Stimulated activated CD4-positive, alpha-beta T cell treated with anti-CD3 and anti-CD28 coated beads, Interleukin-4, amount 100 ng/mL, for 48 hours (primary cell): ENCODE results near the gene DMD.
"Not testable (repeated sequence)": the region's sequence is repeated elsewhere in the genome, so short reads cannot be mapped to it uniquely, and the experiment has no call there.

ENCODE experiments used
- DNase-seq, 2 donors: peaks; one replicate each; pipeline ENCODE4 v3.0.0-alpha.2; 2020; ENCODE audit warnings: low read depth in 2 of 2

The DMD gene

DNA sequence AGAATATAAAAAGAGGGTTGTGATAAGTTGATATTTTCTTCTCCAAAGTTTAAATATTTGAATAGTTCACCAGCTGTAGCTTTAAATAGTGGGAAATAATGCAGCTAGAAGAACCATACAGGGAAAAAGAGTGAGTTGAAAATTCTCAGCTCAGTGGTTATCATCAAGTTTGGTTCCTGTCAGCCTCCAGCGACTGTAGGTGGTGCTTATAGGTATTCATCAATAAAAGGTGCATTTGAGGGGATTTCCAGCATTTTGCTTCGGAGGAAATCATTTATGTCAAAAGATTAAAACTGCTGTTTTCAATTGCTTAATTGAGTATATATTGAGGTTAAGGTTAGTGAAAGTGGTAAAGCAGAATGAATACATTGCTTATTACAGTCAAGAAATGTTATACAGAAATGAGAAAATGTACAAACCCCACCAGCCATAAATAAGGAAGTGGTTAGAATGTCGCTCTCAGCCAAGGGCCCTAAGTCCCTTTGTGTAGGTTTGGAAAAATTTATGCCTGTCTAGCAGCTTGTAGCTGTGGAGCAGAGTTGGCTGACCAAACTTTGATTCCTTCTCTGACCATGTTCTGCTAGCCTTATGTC, 1606.6 kb downstream of the DMD start:
- DNase-seq = no peak

DNA sequence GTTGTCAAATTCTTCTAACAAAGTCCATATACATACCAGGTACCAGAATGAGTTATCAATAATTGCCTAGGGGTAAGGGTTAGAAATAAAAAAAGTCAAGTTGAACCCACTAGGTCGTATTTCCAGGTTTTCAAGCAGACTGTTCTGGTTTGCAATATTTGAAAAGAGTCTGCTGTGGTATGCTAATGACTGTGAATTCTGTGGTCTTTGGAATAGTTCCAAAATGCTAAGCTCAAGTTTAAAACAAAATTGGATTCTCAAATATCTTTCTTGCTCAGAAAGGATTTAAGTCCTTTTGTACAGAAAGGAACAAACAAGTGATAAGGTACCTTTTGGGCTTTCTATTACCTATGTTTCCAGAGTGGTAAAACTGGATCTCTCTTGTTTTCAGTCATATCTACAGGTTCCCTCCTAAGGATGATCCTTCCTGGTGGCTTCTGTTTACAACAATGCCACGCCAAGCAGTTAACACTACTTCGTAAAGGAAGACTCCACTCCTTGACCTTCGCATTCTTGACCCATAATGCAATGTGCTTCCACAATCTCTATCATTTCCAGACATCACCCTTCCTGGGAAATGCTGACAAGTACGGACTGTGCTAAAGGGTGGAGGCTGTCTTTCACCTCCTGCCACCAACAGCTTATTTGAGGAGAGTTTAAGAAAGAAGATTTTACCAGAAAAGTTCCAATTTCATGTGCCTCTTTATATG, 1607.8 kb downstream of the DMD start:
- DNase-seq = no peak

DNA sequence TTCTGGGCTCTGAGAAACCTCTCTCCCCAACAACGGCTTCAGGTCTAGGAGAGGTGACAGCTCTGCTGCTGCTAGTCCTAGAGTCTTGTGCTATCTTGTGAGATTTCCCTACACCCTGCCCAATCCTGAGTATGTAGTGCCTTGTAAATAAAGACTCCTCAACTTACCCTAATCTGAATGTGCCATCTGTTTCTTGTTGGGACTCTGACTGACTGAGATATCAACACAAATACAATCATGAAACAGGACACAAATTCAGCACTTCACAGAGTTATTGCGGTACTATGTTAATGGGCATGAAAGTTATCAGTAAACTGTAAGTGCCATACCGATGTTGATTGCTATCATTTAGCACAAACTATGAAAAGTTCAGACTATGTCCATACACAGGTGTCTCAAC, 1610.5 kb downstream of the DMD start:
- DNase-seq = no peak

DNA sequence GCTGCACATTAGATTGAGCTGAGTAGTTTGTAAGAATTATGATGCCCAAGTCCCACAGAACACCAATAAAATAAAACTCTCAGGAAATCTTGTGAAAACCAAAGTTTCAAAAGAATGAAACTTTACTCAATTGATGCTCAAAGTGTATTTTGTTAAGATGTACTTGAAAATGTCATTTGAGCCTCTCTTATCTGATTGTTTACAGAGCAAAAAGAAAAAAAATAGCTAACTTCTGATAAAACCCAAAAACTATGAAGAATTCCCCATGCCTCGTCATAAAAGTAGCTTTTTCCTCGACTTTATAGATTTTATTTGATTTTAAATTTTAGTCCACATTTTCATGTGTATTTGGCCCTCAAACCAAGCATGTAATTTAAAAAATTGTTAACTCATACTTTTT, 1618.0 kb downstream of the DMD start:
- DNase-seq = no peak

DNA sequence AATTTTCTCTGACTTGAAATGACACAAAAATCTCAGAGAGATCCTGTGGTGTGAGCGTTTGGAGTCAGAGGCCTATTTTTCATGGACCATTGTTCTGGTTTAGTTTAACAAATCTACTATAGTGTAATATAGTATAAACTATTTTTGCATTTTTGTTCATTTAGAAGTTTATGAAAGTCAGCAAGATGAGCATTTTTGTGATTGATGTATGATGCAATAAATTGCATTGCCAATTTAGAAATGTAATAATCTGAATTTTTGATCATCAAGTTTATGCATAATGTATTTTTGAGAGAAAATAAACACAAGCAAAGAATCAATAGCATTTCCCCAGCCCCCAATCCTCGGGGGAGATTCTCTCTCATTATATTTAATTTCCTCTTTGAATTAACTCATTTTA, 1620.0 kb downstream of the DMD start:
- DNase-seq = no peak

DNA sequence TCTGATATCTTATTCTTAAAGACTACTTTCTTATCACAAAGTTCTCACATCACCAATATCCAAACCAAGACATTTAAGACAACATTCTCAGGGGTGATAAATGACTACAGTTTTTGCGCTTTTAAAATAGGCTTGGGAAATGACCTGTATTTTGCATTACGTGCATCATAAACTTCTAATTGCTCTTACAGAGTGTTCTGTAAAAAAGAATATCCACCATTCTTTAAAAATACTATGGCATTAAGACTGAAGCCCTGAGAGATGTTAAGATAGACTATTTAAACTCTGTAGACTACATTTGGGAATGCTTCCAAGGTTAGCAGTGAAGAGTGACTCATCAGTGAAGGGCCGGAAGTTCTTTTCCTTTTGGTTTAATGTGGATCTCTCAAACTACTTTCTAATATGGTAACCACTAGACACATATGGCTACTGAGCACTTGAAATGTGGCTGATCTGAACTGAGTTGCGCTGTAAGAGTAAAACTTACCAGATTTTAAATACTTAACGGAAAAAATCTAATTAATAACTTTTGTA, 1620.7 kb downstream of the DMD start:
- DNase-seq = no peak

DNA sequence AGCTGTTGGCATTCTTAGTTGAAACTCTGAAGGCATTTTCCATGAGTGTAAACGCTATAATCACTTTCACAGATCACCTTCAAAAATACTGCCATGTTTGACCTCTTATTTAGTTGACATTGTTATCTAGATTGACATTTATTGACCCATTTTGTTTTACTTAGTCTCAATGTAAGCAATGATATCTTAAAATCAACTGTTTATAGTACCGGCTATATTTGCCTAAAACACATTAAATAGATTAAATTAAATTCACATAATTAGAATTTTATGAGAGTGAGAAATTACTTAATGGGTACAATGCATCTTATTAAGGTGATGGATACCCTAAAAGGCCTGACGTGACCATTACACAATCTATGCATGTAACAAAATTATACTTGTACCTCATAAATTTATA, 1621.8 kb downstream of the DMD start:
- DNase-seq = no peak

DNA sequence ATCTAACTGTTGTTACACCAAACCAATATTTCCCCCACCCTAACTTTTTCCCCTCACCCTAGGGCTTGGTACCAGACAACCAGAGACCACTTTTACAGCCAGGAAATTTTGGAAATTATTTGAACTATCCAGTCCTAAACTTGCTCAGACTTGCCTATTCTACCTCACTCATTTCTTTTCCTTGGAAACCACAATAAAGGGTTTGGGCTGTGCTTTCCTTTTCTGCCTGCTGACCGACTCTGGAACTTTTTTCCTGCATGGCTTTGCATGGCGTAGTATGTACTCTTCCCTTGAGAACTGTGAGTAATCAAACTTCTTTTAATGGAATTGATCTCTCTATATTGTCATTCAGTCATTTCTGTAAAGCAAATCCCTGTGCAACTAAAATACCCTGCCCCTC, 1623.0 kb downstream of the DMD start:
- DNase-seq = no peak

DNA sequence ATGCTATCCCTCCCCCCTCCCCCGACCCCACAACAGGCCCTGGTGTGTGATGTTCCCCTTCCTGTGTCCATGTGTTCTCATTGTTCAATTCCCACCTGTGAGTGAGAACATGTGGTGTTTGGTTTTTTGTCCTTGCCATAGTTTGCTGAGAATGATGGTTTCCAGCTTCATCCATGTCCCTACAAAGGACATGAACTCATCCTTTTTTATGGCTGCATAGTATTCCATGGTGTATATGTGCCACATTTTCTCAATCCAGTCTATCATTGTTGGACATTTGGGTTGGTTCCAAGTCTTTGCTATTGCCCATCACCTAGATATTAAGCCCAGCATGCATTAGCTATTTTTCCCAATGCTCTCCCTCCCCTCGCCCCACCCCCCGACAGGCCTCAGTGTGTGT, 1627.5 kb downstream of the DMD start:
- not testable (repeated sequence) for DNase-seq

DNA sequence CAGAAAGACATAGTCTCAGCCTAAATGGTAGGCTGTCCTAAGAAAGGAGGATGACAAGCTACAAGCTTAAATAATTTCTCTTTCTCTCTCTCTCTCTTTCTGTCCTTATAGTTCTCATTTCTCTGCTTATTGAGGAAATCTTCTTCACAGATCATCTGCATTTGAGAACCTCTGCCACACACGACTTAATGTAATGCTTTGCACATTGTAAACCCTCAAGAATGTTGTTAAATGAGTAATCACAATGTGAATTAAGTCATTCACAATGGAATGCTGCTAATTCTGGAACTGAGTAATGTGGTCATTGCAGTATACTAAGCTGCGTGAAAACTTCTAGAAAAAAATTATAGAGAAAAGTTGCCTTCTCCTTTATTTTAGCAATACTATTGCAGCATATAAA, 1630.6 kb downstream of the DMD start:
- DNase-seq = no peak

DNA sequence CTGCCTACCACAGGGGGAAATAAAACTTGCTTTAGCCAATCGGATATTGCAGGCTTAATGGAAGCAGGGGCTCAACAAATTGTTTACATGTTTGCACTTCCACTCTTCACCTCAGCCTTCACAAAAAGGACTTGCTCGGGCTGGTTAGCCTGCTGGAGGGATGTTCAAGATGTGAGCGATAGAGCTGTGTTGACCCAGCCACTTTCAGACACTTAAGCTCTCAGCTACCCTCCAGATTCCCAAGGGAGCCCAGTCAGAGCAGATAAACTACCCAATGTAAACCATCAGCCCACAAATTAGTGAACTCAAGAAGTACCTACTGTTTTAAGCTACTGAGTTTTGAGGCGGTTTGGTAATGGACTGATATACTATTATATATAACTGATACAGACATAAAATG, 1631.1 kb downstream of the DMD start:
- DNase-seq = no peak

DNA sequence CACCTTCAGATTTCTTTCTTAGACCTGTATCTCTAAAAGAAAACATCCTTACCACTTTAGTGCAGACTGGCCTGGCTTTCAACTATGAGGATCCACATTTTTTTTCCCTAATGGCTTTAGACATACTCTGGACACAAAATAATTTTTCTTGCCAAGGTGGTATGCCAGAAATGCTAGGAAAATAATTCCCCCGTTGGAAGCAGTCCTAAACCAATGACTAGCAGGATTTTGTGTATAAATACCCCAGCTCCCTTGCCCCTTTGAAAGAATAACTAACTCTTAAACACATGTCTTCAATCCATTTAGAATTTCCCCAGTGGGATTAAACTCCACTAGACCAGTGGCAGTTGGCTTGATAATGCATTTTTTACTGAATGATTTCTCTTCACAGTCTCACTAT, 1639.0 kb downstream of the DMD start:
- no peak for DNase-seq

DNA sequence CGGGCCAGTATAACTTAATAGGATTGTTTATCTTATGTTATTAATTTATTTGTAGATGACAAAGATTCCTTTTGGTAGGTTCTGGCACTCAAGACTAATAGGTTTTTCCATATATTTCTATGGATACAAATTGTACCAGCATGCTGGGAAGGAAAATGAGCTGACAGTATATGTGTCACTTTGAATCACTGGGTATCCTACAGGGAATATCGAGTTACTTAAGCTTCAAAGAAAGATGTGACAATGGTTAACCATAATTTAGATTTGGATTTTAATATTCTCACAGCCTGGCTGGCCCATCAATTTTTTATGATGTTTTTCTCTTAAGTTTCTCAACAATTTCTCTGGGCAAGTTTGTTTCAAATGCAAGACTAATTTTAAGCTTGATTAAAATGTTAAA, 1640.7 kb downstream of the DMD start:
- no peak for DNase-seq

DNA sequence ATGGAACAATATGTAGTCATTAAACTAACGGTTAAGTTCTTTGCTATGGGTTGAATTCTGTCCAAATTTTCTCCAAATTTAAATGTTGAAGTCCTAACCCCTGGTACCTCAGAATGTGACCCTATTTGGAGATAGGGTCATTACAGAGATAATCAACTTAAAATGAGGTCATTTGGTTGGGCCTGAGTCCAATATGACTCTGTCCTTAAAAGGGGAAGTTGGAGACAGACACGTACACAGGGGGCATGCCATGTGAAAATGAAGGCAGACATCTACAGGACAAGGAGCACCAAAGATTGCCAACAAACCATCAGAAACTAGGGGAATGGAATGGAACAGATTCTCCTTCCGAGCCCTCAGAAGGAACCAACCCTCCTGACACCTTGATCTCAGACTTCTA, 1647.6 kb downstream of the DMD start:
- DNase-seq = no peak

DNA sequence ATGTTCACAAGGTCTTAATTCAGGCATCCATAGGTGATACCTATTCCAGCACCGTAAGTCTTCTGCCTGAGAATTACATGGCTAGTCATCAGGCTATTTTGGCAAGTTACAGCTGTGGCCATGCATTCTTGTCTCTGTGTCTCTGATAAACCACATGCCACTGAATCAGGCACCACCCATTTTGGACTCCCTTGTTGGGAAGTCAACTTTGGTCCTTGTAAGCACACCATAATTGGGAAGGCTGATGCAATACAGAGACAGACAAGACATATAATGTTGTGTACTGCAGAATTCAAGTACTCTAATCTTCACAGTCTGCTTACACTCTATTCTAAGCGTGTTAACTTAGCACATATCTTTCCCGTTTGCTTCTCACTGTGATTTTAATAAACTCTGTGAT, 1655.8 kb downstream of the DMD start:
- no peak for DNase-seq

DNA sequence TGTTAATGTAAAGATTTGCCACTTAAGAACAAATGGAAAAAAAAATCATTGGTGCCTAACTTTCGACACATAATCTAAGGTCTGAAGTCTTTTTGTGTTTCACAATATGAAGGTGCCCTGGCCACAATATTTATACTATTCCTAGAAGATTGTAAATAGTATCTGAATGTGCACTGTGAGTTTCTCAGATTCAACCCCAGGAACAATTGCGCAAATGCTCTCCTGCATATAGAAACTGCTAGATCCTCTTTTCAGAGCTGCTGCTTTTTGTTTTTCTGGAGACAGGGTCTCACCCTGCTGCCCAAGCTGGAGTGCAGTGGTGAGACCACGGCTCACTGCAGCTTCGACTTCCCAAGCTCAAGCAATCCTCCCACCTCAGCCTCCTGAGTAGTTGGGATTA, 1659.4 kb downstream of the DMD start:
- DNase-seq = no peak

DNA sequence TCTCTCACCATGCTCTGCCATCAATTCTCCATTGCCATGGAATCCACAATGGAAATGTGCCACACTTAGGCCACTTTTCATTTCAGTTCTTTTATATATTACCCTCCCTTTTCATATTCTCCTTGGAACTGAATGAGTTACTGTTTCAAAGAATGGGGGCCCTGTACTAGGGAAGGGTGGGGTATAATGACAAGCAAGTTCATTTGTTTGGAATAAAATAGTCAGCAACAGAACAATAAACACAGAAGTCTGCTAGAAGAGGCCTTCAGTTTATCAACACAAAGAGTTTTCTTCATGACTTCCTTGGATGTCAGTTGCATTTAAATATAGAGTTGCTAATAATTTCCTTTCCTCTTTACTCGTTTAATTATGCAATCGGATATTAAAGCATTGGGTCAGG, 1661.2 kb downstream of the DMD start:
- no peak for DNase-seq

DNA sequence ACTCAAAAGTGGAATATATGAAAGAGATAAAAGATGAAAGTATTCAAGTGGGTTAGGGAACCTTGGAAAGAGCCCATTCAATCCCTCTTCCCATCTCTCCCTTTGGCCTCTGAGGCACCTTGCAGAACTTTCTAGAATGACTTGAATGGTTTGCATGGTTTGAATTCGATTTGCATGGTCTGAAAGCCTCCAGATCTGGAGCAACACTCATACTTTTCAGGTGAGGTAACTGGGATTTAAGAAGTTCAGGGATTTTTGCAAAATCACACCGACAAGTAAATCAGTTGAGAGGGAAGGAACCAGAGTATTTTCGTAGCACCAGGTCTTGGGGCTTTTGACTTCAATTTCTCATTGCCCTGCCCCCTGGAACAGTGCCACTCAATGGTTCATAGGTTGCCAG, 1663.5 kb downstream of the DMD start:
- no peak for DNase-seq

DNA sequence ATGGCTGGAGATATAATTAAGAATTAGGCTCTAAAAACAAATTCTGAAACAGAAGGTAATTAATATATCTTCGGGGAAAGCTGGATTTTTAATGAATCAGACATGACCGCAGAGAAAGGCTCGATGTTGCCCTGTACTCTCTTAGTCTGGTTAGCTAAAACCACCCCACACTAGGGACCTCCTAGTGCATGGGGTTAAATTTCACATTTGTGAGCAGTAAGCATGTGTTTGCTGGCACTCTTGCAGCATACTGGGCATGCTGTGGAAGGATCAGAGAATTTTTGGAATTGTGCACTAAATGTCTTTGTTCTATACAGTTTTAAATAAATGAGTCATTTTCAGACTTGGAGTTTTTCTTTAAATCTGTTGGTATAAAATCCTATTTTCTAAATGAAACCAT, 1663.9 kb downstream of the DMD start:
- DNase-seq = no peak

DNA sequence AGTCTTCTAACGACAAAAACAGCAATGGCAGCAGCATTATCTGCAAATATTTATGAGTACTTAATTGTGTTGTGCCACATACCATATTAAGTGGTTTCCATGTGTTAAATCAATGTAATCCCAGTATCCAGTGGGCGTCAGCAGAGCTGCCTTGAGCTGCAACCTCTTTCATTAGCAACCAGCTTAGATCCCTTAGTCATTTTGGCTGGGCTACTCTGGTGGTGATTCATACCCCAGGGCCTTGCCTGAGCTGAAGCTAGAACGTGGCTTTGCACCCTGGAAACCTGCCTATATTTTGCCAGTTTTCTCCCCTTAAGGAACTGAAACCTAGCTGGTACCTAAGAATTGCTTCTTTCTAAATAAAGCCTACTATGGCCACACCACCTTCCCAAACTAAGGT, 1665.2 kb downstream of the DMD start:
- DNase-seq = no peak

DNA sequence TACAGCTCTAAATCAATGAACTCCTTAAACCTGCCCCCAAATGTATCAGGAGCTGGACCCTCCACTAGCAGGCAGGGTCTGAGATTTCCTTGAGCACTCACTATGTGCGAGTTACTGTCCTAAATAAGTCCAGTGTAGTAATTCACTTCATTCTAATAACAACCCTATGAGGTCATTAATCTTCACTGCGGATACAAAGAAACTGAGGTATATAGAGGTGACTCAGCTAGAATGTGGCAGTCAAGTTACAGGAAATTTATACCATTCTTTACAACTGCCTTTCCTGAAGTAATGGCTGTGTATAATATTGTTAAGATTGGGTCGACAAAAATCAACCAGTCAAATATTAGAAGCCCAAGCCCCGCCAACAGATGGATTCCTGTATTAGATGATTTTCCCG, 1665.6 kb downstream of the DMD start:
- DNase-seq = no peak

DNA sequence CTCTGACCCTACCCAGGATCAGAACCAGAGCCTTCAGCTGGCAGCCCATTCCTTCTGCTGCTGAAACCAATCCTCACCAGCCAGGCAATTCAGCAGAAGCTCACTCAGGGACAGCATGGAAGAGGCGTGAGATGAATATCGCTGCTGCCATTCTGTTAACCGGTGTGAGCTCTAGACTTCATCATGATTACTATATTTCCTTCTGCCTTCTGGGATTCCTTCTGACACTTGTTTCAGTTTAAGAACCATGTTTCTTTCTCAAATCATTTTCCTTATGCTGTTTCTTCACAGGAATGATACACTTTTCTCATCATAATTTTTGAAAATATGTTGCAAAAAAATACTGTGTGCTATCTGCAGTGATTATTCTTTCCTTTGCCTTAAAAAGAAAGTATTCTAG, 1666.2 kb downstream of the DMD start:
- DNase-seq = no peak

DNA sequence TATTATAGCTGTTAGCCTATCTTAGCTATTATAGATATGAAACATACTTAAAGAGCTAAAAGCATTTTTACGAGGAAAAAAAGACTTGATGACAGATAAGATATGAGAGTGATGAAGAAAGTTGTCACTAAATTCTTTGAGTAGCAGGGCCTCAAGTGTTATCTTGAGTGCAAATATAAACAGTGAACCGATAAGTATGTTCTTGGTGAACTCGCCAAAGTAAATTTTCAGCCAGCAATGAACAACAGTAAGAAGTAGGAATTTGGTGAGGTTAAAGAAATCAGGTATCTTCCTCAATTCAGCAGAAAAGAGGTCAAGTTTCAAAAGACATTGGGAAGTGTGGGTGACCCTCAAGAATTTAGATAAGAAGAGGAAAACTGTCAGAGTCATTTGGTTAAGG, 1667.7 kb downstream of the DMD start:
- DNase-seq = no peak

DNA sequence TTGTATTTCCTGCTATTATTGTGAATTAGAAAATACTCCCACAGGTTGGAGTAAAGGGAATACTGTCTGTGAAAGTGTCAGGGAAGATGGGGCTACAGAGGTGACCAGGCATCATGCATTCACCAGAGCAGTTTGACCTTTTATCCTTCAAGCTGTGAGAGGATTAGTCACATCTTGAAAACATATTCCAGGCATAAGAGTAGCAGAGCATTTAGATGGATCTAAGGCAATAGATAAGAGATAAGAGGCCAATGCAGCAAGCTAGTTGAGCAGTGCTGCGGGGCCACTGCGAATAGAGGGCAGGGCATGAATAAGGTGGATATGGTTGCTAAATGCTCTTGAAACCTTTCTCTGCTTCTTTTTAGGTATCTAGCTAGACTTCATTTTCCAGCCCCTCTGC, 1668.8 kb downstream of the DMD start:
- no peak for DNase-seq
